Ishikawa (cell line): ENCODE results near the gene TUBGCP4.

ENCODE experiments used
- CEBPB ChIP-seq: IDR thresholded peaks from 2 replicates; pipeline ENCODE4 v1.6.1; 2012
- CREB1 ChIP-seq: IDR thresholded peaks from 2 replicates; pipeline ENCODE4 v1.6.1; 2012; ENCODE audit warnings: low read depth
- EGR1 ChIP-seq: IDR thresholded peaks from 2 replicates; pipeline ENCODE4 v1.6.1; 2012
- EP300 ChIP-seq: IDR thresholded peaks from 2 replicates; pipeline ENCODE4 v1.6.1; 2012; ENCODE audit warnings: borderline replicate concordance
- NFIC ChIP-seq: IDR thresholded peaks from 2 replicates; pipeline ENCODE4 v1.6.1; 2012
- RAD21 ChIP-seq: IDR thresholded peaks from 2 replicates; pipeline ENCODE4 v1.6.1; 2012; ENCODE audit warnings: low read depth
- TAF1 ChIP-seq: IDR thresholded peaks from 2 replicates; pipeline ENCODE4 v1.6.1; 2012; ENCODE audit warnings: low read depth, mild to moderate bottlenecking
- TCF12 ChIP-seq: IDR thresholded peaks from 2 replicates; pipeline ENCODE4 v1.6.1; 2012; ENCODE audit warnings: low read depth
- TEAD4 ChIP-seq: IDR thresholded peaks from 2 replicates; pipeline ENCODE4 v1.6.1; 2012
- YY1 ChIP-seq: IDR thresholded peaks from 2 replicates; pipeline ENCODE4 v1.6.1; 2012; ENCODE audit warnings: low read depth
- TF ChIP-seq, protein P1 (sequence below): IDR thresholded peaks from 2 replicates; pipeline ENCODE4 v1.6.1; 2012; ENCODE audit warnings: low read depth, mild to moderate bottlenecking
- TF ChIP-seq, protein P2 (sequence below): IDR thresholded peaks from 2 replicates; pipeline ENCODE4 v1.6.1; 2012
- TF ChIP-seq, protein P3 (sequence below): IDR thresholded peaks from 2 replicates; pipeline ENCODE4 v1.6.1; 2012

DNA sequence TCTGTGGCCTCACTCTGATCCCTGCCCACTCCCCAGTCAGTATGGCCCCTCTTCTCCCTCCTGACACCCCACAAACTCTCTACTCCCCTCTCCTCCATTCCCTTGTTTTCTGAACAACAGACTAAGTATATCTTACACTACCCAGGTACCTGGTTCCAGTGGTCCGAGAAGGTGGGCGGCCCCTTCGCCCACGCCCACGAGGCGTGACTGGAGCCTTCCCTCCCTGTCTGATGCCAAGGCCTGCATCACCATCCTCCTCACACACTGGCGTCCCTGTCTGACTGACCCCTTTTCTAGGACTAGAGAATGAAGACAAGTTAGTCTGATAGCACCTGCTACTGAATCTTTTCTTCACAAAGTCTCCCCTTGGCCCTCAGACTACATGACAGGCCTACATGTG, 50.0 kb downstream of the TUBGCP4 start:
- TF ChIP-seq, protein P1, sequence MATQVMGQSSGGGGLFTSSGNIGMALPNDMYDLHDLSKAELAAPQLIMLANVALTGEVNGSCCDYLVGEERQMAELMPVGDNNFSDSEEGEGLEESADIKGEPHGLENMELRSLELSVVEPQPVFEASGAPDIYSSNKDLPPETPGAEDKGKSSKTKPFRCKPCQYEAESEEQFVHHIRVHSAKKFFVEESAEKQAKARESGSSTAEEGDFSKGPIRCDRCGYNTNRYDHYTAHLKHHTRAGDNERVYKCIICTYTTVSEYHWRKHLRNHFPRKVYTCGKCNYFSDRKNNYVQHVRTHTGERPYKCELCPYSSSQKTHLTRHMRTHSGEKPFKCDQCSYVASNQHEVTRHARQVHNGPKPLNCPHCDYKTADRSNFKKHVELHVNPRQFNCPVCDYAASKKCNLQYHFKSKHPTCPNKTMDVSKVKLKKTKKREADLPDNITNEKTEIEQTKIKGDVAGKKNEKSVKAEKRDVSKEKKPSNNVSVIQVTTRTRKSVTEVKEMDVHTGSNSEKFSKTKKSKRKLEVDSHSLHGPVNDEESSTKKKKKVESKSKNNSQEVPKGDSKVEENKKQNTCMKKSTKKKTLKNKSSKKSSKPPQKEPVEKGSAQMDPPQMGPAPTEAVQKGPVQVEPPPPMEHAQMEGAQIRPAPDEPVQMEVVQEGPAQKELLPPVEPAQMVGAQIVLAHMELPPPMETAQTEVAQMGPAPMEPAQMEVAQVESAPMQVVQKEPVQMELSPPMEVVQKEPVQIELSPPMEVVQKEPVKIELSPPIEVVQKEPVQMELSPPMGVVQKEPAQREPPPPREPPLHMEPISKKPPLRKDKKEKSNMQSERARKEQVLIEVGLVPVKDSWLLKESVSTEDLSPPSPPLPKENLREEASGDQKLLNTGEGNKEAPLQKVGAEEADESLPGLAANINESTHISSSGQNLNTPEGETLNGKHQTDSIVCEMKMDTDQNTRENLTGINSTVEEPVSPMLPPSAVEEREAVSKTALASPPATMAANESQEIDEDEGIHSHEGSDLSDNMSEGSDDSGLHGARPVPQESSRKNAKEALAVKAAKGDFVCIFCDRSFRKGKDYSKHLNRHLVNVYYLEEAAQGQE: no peak
- TF ChIP-seq CREB1: no peak
- TF ChIP-seq EP300: no peak
- no peak for TF ChIP-seq YY1
- TF ChIP-seq TAF1: no peak
- TF ChIP-seq TEAD4: no peak
- TF ChIP-seq, protein P2, sequence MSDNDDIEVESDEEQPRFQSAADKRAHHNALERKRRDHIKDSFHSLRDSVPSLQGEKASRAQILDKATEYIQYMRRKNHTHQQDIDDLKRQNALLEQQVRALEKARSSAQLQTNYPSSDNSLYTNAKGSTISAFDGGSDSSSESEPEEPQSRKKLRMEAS: no peak
- TF ChIP-seq EGR1: no peak
- no peak for TF ChIP-seq CEBPB
- TF ChIP-seq RAD21: no peak
- TF ChIP-seq NFIC: no peak
- no peak for TF ChIP-seq TCF12
- TF ChIP-seq, protein P3, sequence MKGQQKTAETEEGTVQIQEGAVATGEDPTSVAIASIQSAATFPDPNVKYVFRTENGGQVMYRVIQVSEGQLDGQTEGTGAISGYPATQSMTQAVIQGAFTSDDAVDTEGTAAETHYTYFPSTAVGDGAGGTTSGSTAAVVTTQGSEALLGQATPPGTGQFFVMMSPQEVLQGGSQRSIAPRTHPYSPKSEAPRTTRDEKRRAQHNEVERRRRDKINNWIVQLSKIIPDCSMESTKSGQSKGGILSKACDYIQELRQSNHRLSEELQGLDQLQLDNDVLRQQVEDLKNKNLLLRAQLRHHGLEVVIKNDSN: no peak
